ENCODE results near the gene GLOD4. TPM values are rescaled to one million over a fixed set of nuclear protein-coding genes. Genes with fewer than 3 reads are reported as not detected.

Gene GLOD4
- 63.1 and 80.1 TPM in 2 replicates for total RNA-seq

GRCh38 chr17:781805-782731, at the start of gene GLOD4, which contains the start of gene MRM3:
TSS of gene GLOD4 (minus strand) at chr17:782280. CDS start at chr17:782255, 25 bp downstream.
TSS of gene MRM3 (plus strand) at chr17:782353. CDS start at chr17:782379, 26 bp downstream.

GRCh38 chr17:752002-752619, 30.0 kb downstream of the GLOD4 start, which contains the start of gene GEMIN4:
TSS of gene GEMIN4 (minus strand) at chr17:752264. CDS start at chr17:752142, 122 bp downstream.

GRCh38 chr17:732067-732901, 49.8 kb downstream of the GLOD4 start, which contains the start of gene TLCD3A:
TSS of gene TLCD3A (plus strand) at chr17:732596. CDS start at chr17:732648, 52 bp downstream.

Other genes with a start within 250 kb of the GLOD4 start
- gene VPS53, start 67.4 kb downstream of the GLOD4 start, total RNA-seq, result 8.4 and 20.7 TPM in 2 replicates
- gene TLCD3A, start 49.7 kb downstream of the GLOD4 start, total RNA-seq, result 21.9 and 24.8 TPM in 2 replicates
- 7.9 and 13.2 TPM in 2 replicates for gene GEMIN4, start 30.0 kb downstream of the GLOD4 start, total RNA-seq
- 16.2 and 20.2 TPM in 2 replicates for gene MRM3, start 73 bp upstream of the GLOD4 start, total RNA-seq
- gene NXN, start 197.5 kb upstream of the GLOD4 start, total RNA-seq, result 13.9 and 121 TPM in 2 replicates
- gene TIMM22, start 214.8 kb upstream of the GLOD4 start, total RNA-seq, result 16.7 and 18.6 TPM in 2 replicates